VCaP (cell line): Measurements from ENCODE around the gene ZNF296.
A peak's percentile ranks its signal among the peaks of the same experiment; 100 is the strongest.

Experiments used
- H3K27ac ChIP-seq: fragments of 450-650 bp; 2 replicates; pipeline ENCODE4 v1.5.1; 2017
- TF ChIP-seq, protein P1 (sequence below): fragments of 450-650 bp; conservative IDR thresholded peaks from 2 replicates; pipeline ENCODE4 v1.5.1; 2017; ENCODE audit warnings: mild to moderate bottlenecking, moderate library complexity

Gene ZNF296

DNA sequence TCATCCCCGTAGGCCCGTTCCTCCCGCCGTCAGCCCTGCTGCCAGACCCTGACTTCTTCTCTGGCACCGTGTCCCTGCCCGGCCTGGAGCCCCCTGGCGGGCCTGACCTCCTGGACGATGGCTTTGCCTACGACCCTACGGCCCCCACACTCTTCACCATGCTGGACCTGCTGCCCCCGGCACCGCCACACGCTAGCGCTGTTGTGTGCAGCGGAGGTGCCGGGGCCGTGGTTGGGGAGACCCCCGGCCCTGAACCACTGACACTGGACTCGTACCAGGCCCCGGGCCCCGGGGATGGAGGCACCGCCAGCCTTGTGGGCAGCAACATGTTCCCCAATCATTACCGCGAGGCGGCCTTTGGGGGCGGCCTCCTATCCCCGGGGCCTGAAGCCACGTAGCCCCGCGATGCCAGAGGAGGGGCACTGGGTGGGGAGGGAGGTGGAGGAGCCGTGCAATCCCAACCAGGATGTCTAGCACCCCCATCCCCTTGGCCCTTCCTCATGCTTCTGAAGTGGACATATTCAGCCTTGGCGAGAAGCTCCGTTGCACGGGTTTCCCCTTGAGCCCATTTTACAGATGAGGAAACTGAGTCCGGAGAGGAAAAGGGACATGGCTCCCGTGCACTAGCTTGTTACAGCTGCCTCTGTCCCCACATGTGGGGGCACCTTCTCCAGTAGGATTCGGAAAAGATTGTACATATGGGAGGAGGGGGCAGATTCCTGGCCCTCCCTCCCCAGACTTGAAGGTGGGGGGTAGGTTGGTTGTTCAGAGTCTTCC, 38.7 kb downstream of the ZNF296 start:
- TF ChIP-seq, protein P1, sequence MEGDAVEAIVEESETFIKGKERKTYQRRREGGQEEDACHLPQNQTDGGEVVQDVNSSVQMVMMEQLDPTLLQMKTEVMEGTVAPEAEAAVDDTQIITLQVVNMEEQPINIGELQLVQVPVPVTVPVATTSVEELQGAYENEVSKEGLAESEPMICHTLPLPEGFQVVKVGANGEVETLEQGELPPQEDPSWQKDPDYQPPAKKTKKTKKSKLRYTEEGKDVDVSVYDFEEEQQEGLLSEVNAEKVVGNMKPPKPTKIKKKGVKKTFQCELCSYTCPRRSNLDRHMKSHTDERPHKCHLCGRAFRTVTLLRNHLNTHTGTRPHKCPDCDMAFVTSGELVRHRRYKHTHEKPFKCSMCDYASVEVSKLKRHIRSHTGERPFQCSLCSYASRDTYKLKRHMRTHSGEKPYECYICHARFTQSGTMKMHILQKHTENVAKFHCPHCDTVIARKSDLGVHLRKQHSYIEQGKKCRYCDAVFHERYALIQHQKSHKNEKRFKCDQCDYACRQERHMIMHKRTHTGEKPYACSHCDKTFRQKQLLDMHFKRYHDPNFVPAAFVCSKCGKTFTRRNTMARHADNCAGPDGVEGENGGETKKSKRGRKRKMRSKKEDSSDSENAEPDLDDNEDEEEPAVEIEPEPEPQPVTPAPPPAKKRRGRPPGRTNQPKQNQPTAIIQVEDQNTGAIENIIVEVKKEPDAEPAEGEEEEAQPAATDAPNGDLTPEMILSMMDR: no peak
- peak overlapping the region; percentile 98 for H3K27ac ChIP-seq

DNA sequence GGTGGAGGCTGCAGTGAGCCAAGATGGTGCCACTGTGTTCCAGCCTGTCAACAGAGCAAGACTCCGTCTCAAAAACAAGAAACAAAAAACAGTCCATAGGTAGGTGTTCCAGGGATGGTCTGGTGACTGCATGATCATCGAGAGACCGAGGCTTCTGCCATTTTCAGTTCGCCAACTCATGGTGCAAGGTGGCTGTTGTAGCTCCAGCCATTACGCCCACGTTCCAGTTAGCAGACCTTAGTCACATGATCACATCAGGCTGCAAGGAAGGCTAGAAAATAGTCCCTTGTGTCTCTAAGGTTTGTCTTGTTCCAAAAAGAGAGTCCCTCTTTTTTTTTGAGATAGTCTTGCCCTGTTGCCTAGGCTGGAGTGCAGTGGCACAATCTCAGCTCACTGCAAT, 40.5 kb downstream of the ZNF296 start:
- no peak overlapping the region for H3K27ac ChIP-seq
- TF ChIP-seq, protein P1: no peak

DNA sequence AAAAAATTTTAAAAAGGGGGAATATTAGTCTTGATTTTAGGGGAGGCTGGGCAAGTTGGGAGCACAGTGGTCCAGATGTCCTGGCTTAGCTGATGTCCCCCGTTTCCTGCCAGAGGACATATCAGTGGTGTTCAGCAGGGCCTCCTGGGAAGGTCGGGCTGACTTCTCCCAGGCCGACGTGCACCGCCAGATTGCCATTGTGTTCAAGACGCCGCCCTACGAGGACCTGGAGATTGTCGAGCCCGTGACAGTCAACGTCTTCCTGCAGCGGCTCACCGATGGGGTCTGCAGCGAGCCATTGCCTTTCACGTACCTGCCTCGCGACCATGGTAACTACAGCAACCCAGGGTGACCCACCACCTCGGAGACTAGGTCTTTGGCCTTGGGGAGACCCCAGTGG, 43.9 kb downstream of the ZNF296 start:
- H3K27ac ChIP-seq: no peak overlapping the region
- TF ChIP-seq, protein P1: no peak

DNA sequence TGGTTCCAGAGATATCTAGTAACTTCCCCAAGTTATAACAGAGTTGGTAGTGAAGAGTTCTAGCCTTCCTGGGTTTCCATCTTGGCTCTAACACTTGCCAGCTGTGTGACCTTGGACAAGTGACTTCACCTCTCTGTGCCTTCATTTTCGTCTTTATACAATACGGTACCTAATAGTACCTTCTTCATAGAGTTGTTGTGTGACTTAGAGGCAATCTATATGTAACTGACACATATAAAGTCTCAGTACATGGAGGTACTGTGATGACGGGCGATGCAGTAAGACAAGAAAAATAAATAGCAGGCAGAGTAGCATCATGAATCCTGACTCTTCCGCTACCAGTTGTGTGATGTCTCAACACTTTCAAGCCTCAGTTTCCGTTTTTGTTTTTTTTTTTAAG, 45.5 kb downstream of the ZNF296 start:
- no peak overlapping the region for H3K27ac ChIP-seq
- TF ChIP-seq, protein P1: no peak

DNA sequence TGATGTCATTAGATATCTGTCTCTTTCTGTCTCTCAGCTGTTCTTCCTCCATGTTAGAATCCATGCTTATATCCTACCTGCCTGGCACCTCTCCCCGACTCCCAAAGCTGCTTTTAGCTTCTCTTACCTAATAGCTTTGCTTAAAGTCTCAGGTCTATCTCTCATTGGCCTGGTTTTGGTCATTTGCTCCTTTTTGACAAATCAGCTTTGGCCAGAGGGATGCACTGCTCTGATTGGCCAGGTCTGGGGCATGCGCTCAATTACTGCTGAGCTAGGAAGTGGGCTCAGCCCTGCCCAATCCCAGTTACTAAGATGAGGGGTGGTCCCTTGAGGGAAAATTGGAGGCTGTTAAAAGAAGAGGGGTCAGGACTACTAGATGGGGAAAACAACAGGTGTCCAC, 48.9 kb downstream of the ZNF296 start:
- TF ChIP-seq, protein P1: no peak
- no peak overlapping the region for H3K27ac ChIP-seq

DNA sequence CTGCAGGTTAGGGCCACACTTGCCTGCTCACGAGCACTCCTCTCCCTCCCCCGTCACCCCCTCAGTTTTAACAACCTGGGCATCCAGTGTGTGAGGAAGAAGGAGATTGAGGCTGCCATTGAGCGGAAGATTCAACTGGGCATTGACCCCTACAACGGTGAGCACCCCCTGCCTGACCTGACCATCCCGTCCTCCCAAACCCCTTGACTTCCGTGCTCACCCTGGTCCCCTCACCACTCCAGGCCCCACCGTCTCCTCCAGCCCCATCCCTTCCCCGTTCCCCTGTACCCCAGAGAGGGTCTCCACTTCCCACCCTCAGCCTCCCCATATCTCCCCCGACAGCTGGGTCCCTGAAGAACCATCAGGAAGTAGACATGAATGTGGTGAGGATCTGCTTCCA, 51.0 kb downstream of the ZNF296 start:
- no peak overlapping the region for H3K27ac ChIP-seq
- TF ChIP-seq, protein P1: no peak

DNA sequence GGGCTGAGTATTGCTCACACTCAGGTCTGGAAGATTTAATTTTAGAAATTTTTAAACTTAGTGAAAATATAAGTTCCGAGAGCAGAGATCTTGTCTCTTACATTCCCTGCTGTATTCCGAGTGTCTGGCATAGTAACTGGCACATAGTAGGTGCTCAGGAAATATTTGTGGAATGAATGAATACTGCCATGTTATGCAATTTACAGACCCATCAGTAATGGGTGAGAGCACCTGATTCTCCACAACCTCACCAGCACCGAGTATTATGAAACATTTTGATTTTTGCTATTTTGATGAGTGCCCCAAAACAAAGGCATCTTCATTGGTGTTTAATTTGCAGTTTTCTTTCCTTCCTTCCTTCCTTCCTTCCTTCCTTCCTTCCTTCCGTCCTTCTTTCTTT, 53.2 kb downstream of the ZNF296 start:
- TF ChIP-seq, protein P1: no peak
- no peak overlapping the region for H3K27ac ChIP-seq
